HG03108 (cell line): ENCODE data around the gene PGAM4.
"Not testable (repeated sequence)": the region's sequence is repeated elsewhere in the genome, so short reads cannot be mapped to it uniquely, and the experiment has no call there.

Source experiments
- ATAC-seq: cut with Tn5 transposase; IDR thresholded peaks from one replicate; pipeline ENCODE4 v1.9.1; 2021; ENCODE audit warnings: moderate library complexity; ENCODE audit not compliant: unreplicated experiment

The PGAM4 gene

DNA sequence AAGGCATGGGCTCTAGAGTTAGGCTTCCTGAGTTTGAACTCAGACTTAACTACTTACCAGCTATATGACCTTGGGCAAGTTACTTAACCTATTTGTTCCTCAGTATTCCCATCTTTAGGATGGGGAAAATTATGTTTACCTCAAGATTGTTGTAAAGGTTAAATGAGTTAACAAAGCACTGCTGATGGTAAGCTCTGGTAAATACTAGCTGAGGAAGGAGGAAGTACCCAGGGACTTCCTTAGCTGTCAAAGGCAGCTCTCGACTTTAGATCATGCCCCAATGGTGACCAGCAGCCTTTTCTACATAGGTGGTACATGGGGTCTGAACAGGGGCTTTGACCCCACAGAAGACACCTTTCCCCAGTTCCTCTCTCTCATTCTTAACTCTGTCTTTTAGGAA is 38.9 kb downstream of the PGAM4 start:
- ATAC-seq, result no peak

- no peak for ATAC-seq
These were observed 43.7 kb downstream of the PGAM4 start for GRCh38 chrX:77925764-77926163.

DNA sequence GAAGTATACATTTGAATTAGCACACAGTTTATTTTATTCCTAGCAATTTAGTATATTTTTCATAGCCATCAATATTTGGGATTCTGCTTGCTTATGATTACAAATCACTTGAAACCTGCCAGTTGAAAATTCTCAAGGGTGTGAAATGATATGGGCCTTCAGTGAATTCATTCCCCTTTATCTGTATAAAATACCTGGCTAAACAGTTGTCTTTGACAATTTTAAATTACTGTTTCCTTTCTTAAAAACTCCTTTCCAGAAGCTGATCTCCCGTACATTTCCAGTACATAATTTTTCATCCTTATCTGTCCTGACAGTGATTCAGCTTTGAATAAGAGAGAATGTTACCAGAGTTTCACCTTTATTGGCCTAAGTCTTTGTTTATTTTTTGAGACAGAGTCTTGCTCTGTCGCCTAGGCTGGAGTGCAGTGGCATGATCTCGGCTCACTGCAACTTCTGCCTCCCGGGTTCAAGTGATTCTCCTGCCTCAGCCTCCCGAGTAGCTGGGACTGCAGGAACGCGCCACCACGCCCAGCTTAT is 45.0 kb downstream of the PGAM4 start:
- no peak for ATAC-seq

- no peak for ATAC-seq
These were observed 46.7 kb downstream of the PGAM4 start for GRCh38 chrX:77922787-77923186.

- not testable (repeated sequence) for ATAC-seq
These were observed 50.1 kb downstream of the PGAM4 start for GRCh38 chrX:77919370-77919769.

- ATAC-seq, result no peak
These were observed 50.9 kb downstream of the PGAM4 start for GRCh38 chrX:77918568-77918967.
